Measurements from ENCODE around the gene MTRF1.
A peak's percentile ranks its signal among the peaks of the same experiment; 100 is the strongest.
"Not testable (repeated sequence)": the region's sequence is repeated elsewhere in the genome, so short reads cannot be mapped to it uniquely, and the experiment has no call there.

The MTRF1 gene

DNA sequence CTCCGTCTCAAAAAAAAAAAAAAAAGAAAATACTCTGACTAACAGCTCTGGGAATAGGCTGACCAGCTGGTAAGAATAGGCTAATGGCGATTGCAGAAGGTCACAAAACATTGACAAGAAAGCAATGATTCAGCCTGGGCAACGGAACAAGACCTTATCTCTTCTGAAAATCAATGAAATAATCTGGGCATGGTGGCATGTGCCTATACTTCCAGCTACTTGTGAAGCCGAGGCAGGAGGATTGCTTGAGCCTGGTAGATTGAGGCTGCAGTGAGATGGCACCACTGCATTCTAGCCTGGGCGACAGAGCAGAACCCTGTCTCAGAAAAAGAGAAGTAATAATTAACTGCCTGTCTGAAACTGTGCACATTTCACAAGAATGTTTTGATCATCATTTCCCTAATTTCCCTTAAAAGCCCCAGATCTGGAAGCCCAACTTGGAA, 18.8 kb upstream of the MTRF1 start:
- FAIRE-seq = no peak
- DNase-seq (ENCODE audit: low spot score) = no peak

DNA sequence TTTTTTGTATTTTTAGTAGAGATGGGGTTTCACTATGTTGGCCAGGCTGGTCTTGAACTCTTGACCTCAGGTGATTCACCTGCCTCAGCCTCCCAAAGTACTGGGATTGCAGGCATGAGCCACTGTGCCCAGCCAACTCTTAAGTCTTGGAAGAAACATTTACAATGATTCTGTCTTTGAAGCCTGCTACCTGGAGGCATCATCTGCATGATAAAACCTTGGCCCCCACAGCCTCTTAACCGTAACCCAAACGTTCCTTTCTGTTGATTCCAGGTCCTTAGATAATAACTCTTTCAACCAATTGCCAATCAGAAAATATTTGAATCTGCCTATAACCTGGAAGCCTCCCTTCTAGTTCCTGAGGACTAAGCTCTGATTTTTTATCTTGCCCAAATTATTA, 15.8 kb upstream of the MTRF1 start:
- DNase-seq (ENCODE audit: low spot score); FAIRE-seq: not testable (repeated sequence)

GRCh38 chr13:41276824-41277223, 13.4 kb upstream of the MTRF1 start:
- no peak for FAIRE-seq
- DNase-seq (ENCODE audit: low spot score) = no peak

DNA sequence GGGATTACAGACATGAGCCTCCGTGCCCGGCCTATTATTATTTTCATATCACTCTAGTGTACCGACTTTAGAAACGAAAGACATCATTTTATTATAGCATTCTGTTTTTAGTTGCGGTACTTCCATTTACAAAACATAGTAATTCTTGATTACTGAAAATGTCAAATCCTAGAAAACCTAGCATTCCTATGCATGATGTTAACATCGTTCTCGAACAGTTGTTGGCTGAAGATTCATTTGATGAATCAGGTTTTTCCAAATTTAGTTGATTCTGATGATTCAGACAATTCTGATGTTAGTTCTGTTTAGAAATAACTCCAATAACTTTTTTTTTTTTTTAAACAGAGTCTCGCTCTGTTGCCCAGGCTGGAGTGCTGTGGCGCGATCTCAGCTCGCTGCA, 11.5 kb upstream of the MTRF1 start:
- FAIRE-seq = no peak
- DNase-seq (ENCODE audit: low spot score) = no peak

GRCh38 chr13:41273831-41274441, 10.6 kb upstream of the MTRF1 start:
- FAIRE-seq = no peak
- no peak for DNase-seq (ENCODE audit: low spot score)

DNA sequence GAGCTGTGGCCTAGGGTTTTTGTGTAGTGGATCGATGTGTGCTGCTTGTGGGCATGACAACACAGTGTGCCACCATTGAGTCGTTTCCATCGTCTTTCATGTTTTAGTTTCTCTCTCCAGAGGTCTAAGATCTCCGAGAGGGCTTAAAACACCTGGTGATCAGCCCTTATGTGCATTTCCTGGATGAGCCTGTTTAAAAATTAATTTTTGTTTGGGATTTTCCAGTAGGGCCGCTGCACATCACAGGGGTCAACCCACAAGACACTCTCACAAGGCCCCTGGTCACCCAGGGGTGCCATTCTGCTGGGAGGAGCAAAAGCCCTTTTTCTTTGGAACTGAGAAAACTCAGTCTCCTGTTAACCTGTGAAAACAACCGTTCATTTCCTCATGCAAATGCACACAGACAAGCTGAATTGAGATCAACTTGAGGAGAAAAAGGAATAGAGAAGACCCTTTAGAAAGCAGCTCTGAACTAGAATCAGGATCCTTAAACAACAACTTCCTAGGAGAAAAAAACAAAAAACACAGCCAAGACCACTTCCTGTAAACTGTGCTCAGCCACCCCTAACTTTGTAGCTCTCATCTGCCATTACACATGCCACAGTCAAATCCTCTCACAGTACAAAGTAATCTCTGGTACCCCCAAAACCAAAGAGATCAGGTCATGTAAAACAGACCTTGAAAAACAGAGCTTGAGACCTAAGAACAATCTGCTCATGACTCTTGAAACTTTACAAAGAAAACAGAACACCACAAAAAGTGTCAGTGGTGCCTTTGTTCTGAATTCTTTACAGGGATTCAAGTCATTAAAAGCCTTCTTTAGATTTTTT, 8.3 kb upstream of the MTRF1 start:
- DNase-seq (ENCODE audit: low spot score) = no peak
- FAIRE-seq = no peak

DNA sequence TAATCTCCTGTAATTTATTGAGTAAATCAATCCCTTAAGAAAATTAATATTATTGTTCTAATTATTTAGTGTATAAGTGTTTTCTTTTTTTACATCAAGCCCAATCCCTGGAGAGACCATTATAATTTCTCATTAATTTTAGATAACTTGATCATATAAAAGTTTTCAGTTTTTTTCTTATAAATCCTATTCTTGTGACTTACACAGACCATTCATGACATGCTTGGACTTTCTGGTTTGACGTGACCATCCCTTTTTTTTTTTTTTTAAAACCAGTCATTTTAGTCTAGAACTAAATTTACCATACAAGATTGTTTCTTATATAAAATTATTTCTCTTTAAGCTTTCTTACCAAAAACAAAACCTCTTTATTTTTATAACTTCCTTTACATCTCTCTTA, 5.4 kb upstream of the MTRF1 start:
- no peak for FAIRE-seq
- DNase-seq (ENCODE audit: low spot score) = no peak

GRCh38 chr13:41267106-41267505, 3.7 kb upstream of the MTRF1 start:
- no peak for FAIRE-seq

DNA sequence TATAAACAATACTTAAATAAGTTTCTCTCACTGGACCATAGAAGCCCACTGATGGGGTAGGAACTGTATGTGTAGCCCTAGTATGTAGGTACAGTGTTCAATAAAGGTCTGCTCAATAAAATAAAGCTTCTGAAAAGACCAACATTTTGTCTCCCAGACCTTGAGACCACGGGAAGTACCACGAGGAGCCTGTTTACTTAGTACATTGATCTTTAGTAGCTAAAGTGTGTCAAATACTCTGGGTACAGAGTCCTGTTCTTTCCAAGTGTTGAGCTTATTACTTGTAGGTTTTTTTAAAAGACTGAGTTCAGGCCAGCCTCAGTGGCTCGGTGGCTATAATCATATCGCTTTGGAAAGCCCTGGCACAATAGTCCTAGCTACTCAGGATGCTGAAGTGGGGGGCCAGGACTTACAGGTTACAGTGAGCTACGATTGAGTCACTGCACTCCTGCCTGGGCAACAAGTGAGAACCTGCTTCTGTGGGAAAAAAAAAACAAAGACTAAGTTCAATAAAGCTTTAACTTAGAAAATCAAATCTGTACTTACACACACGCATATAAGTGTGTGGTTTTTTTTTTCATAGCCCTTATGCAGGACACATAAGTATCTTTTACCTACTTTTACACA, 3.4 kb downstream of the MTRF1 start:
- DNase-seq (ENCODE audit: low spot score) = no peak
- FAIRE-seq = no peak

More at GRCh38 chr13:41267106-41267505, 3.7 kb upstream of the MTRF1 start:
- peak; percentile 4 for DNase-seq (ENCODE audit: low spot score)

DNA sequence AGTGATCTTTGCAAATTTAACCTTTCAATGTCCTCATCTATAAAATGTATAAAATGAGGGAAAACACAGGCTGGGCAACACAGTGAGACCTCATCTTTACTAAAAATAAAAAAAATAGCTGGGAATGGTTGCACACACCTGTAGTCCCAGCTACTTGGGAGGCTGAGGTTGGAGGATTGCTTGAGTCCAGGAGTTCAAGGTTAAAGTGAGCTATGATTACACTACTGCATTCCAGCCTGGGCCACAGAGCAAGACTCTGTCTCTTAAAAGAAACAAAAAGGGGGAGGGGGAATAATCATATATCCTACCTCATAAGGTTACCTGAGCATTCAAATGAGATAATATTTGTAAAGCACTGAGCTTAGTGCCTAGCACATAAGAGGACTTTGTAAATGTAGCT, 5.8 kb downstream of the MTRF1 start:
- FAIRE-seq (no peak), DNase-seq (ENCODE audit: low spot score) (no peak)

GRCh38 chr13:41254902-41255301, 8.5 kb downstream of the MTRF1 start:
- FAIRE-seq (no peak), DNase-seq (ENCODE audit: low spot score) (no peak)

GRCh38 chr13:41250993-41251392, 12.4 kb downstream of the MTRF1 start:
- no peak for FAIRE-seq
- no peak for DNase-seq (ENCODE audit: low spot score)

GRCh38 chr13:41246969-41247680, 16.3 kb downstream of the MTRF1 start:
- no peak for FAIRE-seq

GRCh38 chr13:41244556-41244955, 18.8 kb downstream of the MTRF1 start:
- DNase-seq (ENCODE audit: low spot score) (no peak), FAIRE-seq (no peak)

More at GRCh38 chr13:41246969-41247680, 16.3 kb downstream of the MTRF1 start:
- DNase-seq (ENCODE audit: low spot score) = no peak

- DNase-seq (ENCODE audit: low spot score) = no peak
- FAIRE-seq = no peak
Measured at GRCh38 chr13:41241626-41242025, 21.8 kb downstream of the MTRF1 start.

DNA sequence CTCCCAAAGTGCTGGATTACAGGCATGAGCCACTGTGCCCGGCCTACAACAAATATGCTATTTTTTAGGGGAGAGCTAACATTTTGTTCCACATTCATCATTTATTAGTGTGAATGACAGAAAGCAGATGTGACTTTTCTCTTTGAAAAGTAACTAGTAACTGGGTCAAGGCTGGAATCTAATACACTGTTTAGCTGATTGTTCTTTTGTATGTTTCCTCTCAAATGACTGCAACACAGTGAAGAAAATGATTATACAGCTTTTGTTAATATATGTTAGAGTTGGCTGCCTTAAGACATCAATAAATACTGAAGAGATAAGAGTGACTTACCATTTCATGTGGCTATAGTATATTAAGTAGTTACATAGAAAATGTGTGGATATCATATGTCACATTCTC, 27.0 kb downstream of the MTRF1 start:
- no peak for FAIRE-seq

GRCh38 chr13:41232578-41233480, 30.5 kb downstream of the MTRF1 start:
- DNase-seq (ENCODE audit: low spot score) (no peak), FAIRE-seq (no peak)

More for the DNA sequence above, 27.0 kb downstream of the MTRF1 start:
- DNase-seq (ENCODE audit: low spot score) = no peak

DNA sequence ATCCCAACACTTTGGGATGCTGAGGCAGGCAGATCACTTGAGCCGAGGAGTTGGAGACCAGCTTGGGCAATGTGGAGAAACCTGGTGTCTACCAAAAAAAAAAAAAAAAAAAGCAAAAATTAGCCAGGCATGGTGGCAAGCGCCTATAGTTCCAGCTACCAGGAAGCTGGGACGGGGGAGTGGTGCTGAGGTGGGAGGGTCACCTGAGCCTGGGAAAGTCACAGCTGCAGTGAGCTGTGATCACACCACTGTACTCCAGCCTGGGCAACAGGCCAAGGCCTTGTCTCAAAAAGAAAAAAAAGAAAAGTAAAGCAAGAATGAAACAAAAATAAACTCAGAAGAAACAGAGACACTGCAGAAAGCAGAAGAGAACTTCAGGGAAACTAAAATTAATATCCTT, 31.6 kb downstream of the MTRF1 start:
- peak; percentile 16 for DNase-seq (ENCODE audit: low spot score)

DNA sequence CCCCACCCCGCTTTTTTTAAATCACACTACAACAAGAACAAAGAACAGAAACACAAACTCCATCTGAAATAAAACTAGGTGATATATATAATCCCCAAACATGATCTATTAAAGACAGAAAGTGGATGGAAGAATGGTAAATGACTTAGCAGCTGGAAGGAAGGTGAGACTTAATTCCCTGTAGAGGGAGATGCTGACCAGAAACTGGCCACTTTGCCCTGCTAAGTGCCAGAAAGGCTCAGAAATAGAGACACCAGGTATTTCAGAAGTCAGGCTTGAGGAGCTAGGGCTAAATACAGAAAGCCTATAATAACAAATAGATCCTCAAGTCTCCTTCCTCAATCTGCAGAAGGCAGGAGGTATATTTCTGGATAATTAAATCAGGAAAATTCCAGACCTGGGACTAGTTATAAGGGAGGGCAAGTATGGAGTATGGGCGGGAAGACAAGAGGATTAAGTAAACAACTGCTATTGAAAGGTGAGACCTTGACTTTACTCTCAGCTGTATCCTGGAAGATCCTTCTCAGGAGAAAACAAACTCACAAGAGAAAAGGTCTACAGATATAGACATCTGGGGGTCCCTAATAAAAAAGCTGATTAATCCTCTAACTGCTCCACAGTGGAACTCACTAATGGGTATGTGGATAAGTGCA, 32.2 kb downstream of the MTRF1 start:
- DNase-seq (ENCODE audit: low spot score) = no peak
- FAIRE-seq = no peak

More for the DNA sequence above, 31.6 kb downstream of the MTRF1 start:
- no peak for FAIRE-seq

GRCh38 chr13:41229356-41229755, 34.0 kb downstream of the MTRF1 start:
- DNase-seq (ENCODE audit: low spot score) (no peak), FAIRE-seq (no peak)
